Hepatocyte (in vitro differentiated cells): ENCODE data around the gene CES1. TPM values are rescaled to one million over a fixed set of nuclear protein-coding genes. Genes with fewer than 3 reads are reported as not detected.
"Not testable (repeated sequence)": the region's sequence is repeated elsewhere in the genome, so short reads cannot be mapped to it uniquely, and the experiment has no call there.

Source experiments
- DNase-seq: peaks from one replicate; pipeline ENCODE4 v3.0.0-alpha.2; 2016; ENCODE audit warnings: low spot score
- H2AFZ ChIP-seq: fragments of 200-600 bp; sonication (generic); 2 replicates; pipeline ENCODE4 v1.6.0; 2016; ENCODE audit warnings: antibody characterized with exemption, mild to moderate bottlenecking
- H3K27ac ChIP-seq: fragments of 200-600 bp; sonication (generic); 2 replicates; pipeline ENCODE4 v1.5.1; 2016; ENCODE audit warnings: mild to moderate bottlenecking
- H3K27me3 ChIP-seq: fragments of 200-600 bp; sonication (generic); 2 replicates; pipeline ENCODE4 v1.6.1; 2016
- H3K36me3 ChIP-seq: fragments of 200-600 bp; sonication (generic); replicated peaks from 2 replicates; pipeline ENCODE4 v1.5.1; 2016; ENCODE audit warnings: low read depth; ENCODE audit not compliant: insufficient read depth
- H3K4me1 ChIP-seq: fragments of 200-600 bp; sonication (generic); 2 replicates; pipeline ENCODE4 v1.5.1; 2016; ENCODE audit warnings: mild to moderate bottlenecking, moderate library complexity; ENCODE audit not compliant: insufficient read depth
- H3K4me2 ChIP-seq: fragments of 200-600 bp; sonication (generic); 2 replicates; pipeline ENCODE4 v1.6.0; 2016
- H3K4me3 ChIP-seq: fragments of 200-600 bp; sonication (generic); 2 replicates; pipeline ENCODE4 v1.5.1; 2016; ENCODE audit warnings: mild to moderate bottlenecking
- H3K79me2 ChIP-seq: fragments of 200-600 bp; sonication (generic); 2 replicates; pipeline ENCODE4 v1.6.0; 2017; ENCODE audit warnings: mild to moderate bottlenecking
- H3K9me2 ChIP-seq: fragments of 200-600 bp; sonication (generic); replicated peaks from 2 replicates; pipeline ENCODE4 v1.6.0; 2017; ENCODE audit warnings: mild to moderate bottlenecking; ENCODE audit not compliant: insufficient read depth
- H3K9me3 ChIP-seq: fragments of 200-600 bp; sonication (generic); 2 replicates; pipeline ENCODE4 v1.5.1; 2016; ENCODE audit warnings: low read depth, mild to moderate bottlenecking
- H4K20me1 ChIP-seq: fragments of 200-600 bp; sonication (generic); 2 replicates; pipeline ENCODE4 v1.6.0; 2016; ENCODE audit warnings: mild to moderate bottlenecking; ENCODE audit not compliant: insufficient read depth, poor library complexity, severe bottlenecking
- EZH2 ChIP-seq: fragments of 200-600 bp; sonication (generic); IDR thresholded peaks from 2 replicates; pipeline ENCODE4 v1.6.1; 2016; ENCODE audit warnings: antibody characterized with exemption, mild to moderate bottlenecking, borderline replicate concordance
- EZH2phosphoT487 ChIP-seq: fragments of 200-600 bp; sonication (generic); IDR thresholded peaks from one replicate; pipeline ENCODE4 v1.6.1; 2018; ENCODE audit warnings: antibody characterized with exemption, mild to moderate bottlenecking, low read depth, moderate library complexity; ENCODE audit not compliant: unreplicated experiment, severe bottlenecking
- WGBS: methylation state at CpG from one replicate; pipeline ENCODE4 v1.1.6; 2016; ENCODE audit warnings: low lambda C conversion rate; ENCODE audit errors: missing lambda C conversion rate; 5-methylcytosine and 5-hydroxymethylcytosine counted together
- polyA plus RNA-seq: library from polyadenylated mRNA; unstranded; fragments of >200 nt; fragmentation: Nextera tagmentation; extraction: Ambion mirVana; gene quantifications from 2 replicates; pipeline ENCODE4 v1.2.1, GENCODE V29; 2016
- total RNA-seq: library from RNA; depleted of rRNA; stranded (reverse); fragments of >200 nt; gene quantifications from 2 replicates; pipeline ENCODE4 v1.2.3, GENCODE V29; 2014
- TF ChIP-seq, protein P1 (sequence below): fragments of 200-600 bp; sonication (generic); IDR thresholded peaks from 2 replicates; pipeline ENCODE4 v1.5.1; 2016; ENCODE audit warnings: antibody characterized with exemption, mild to moderate bottlenecking; ENCODE audit not compliant: poor library complexity

CES1 gene
- total and polyA plus RNA-seq, 2 experiments from 2014 or later = 1.7 to 1.9 TPM

DNA sequence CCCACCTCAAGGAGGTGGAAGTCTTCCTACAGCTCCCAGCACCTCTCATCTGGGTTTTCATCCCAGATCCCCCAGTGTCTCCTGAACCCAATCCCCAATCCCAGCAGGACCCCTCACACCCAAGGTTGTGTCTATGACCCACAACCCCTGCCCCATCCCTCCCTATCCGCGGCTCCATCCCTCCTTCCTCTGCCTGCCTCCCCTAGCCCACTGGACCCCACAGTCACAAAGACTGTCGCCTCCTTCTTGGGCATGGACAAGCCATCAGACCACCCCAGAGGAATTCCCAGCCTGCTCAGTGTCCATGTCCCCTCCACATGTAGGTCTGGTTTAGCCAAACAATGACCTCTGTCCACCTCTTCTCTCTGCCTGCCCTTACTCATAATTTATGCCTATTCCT, 12.3 kb downstream of the CES1 start:
- no peaks in the 10 kb centered on the region for H3K36me3 ChIP-seq
- H3K27me3 ChIP-seq = no peaks in the 10 kb centered on the region
- TF ChIP-seq EZH2phosphoT487 (no peak), EZH2 (no peak)
- TF ChIP-seq, protein P1, sequence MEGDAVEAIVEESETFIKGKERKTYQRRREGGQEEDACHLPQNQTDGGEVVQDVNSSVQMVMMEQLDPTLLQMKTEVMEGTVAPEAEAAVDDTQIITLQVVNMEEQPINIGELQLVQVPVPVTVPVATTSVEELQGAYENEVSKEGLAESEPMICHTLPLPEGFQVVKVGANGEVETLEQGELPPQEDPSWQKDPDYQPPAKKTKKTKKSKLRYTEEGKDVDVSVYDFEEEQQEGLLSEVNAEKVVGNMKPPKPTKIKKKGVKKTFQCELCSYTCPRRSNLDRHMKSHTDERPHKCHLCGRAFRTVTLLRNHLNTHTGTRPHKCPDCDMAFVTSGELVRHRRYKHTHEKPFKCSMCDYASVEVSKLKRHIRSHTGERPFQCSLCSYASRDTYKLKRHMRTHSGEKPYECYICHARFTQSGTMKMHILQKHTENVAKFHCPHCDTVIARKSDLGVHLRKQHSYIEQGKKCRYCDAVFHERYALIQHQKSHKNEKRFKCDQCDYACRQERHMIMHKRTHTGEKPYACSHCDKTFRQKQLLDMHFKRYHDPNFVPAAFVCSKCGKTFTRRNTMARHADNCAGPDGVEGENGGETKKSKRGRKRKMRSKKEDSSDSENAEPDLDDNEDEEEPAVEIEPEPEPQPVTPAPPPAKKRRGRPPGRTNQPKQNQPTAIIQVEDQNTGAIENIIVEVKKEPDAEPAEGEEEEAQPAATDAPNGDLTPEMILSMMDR = no peak
- no peaks in the 10 kb centered on the region for H3K9me2 ChIP-seq
- no peaks in the 10 kb centered on the region for H3K9me3 ChIP-seq
- no peak for DNase-seq
- H3K27ac ChIP-seq = no peak overlapping the region
- H3K4me1 ChIP-seq = no peaks in the 10 kb centered on the region
- WGBS = 93% methylated on average over 2 of the region's 3 CpGs
- no peaks in the 10 kb centered on the region for H3K79me2 ChIP-seq
- H4K20me1 ChIP-seq = no peaks in the 10 kb centered on the region
- H3K4me2 ChIP-seq = no peak overlapping the region
- H3K4me3 ChIP-seq = no peak overlapping the region
- H2AFZ ChIP-seq = no peak overlapping the region

DNA sequence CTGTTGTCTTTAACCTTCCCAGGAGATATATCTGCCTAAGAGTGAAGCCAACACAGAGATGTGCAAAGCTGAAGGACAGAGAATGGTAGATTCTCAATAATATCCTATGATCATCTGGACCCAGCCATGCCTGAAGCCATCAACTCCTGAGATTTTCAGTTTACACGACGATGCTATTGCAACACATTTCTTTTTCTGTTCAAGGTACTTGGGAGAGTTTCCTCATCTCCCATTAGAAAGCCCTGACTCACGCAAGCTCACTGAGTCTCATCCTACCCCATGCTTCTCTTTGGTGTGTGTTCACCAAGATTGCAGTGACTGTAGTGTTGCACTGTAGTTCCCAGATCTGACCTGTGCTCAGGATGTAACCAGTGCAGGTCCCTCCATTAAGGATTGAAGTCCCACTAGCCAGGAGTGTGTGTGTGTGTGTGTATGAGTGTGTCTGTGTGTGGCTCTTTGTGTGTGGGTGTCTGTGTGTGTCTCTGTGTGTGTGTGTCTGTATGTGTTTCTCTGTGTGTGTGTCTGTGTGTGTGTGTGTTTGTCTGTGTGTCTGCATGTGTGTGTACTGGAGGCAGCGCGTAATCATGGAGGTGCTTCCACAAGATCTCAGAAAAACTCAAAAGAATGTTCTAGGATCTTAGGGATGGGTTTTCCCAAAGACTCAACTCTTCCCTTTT, 15.5 kb downstream of the CES1 start:
- Histone ChIP-seq H3K9me2 (no peaks in the 10 kb centered on the region), H3K79me2 (no peaks in the 10 kb centered on the region), H3K4me3 (no peak overlapping the region), H3K4me1 (no peaks in the 10 kb centered on the region), H3K4me2 (no peak overlapping the region), H3K36me3 (no peaks in the 10 kb centered on the region), H2AFZ (no peak overlapping the region), H4K20me1 (no peaks in the 10 kb centered on the region), H3K27ac (no peak overlapping the region), H3K27me3 (no peaks in the 10 kb centered on the region), H3K9me3 (no peaks in the 10 kb centered on the region)
- whole genome bisulfite sequencing = 91% methylated on average over 5 of the region's 5 CpGs
- TF ChIP-seq EZH2phosphoT487 (no peak), EZH2 (no peak)
- TF ChIP-seq, protein P1 = no peak
- no peak for DNase-seq

DNA sequence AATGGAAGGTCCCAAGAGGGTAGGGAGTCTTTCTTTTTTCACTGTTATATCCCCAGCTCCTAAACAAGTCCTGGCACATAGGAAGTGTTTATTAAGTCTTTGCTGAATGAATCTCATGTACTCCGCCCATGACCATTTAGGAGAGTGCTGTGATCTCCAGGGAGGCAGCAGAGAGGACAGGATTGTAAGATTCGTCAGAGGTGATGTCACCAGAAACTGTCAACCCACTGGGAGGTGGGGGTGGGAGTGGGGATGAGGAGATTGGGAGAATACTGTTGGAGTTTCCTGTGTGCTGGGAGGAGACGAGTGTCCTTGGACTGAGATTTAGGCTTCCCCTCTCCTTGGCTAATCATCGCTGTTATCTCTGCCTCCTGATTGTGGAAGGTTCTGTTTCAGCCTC, 16.7 kb downstream of the CES1 start:
- not testable (repeated sequence) for H3K27me3 ChIP-seq, H3K9me3 ChIP-seq, DNase-seq, H3K9me2 ChIP-seq, H2AFZ ChIP-seq, H4K20me1 ChIP-seq, H3K36me3 ChIP-seq, H3K4me3 ChIP-seq, H3K4me2 ChIP-seq, H3K27ac ChIP-seq, H3K79me2 ChIP-seq, H3K4me1 ChIP-seq
- 68% methylated on average over 4 of the region's 4 CpGs for WGBS

DNA sequence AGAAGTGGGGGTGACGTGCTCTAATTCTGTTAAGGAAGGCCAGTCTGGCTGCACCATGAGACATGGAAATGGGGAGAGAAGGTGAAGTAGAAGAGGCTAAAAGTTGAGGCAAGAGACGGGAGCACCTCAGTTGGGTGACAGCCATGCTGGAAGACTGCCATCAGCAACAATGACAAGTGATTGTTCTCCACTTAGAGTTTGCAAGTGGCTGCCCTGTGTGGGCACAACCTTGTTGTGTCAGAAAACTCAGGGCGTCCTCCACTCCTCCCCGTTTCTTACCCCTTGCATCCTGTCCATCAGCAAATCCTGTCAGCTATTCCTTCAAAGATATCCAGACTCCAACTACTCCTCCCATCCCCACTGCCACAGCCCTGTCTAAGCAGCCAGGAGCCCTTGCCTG, 17.6 kb downstream of the CES1 start:
- Histone ChIP-seq H3K9me2 (no peaks in the 10 kb centered on the region), H3K4me3 (no peak overlapping the region), H3K27me3 (no peaks in the 10 kb centered on the region), H4K20me1 (no peaks in the 10 kb centered on the region), H3K36me3 (no peaks in the 10 kb centered on the region), H3K4me1 (no peaks in the 10 kb centered on the region), H2AFZ (no peak overlapping the region), H3K4me2 (no peak overlapping the region), H3K79me2 (no peaks in the 10 kb centered on the region), H3K9me3 (no peaks in the 10 kb centered on the region), H3K27ac (no peak overlapping the region)
- 67% methylated on average over 4 of the region's 4 CpGs for WGBS
- TF ChIP-seq EZH2phosphoT487 (no peak), EZH2 (no peak)
- TF ChIP-seq, protein P1 = no peak
- DNase-seq = no peak

DNA sequence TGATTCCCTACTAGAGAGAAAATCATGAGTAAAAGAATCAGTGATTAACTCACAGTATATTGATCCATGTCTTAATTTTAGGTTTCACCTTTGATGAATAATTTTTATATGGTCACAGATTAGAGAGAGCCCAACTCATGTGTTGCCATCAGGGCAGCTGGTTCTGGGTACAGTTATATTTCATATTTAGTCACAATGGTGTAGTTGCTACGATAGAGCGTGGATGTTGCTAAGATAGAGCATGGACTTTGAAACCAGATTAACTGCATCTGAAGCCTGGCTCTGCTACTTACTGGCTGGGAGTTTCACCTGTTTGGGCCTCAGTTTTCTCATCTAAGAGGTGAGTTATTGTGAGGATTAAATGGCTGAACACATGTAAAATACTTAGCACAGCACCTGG, 18.7 kb downstream of the CES1 start:
- not testable (repeated sequence) for H3K4me3 ChIP-seq, H4K20me1 ChIP-seq, H3K4me1 ChIP-seq, H3K9me3 ChIP-seq, H3K9me2 ChIP-seq, H2AFZ ChIP-seq, H3K27ac ChIP-seq, DNase-seq, H3K27me3 ChIP-seq, H3K79me2 ChIP-seq, H3K36me3 ChIP-seq, H3K4me2 ChIP-seq
- 35% methylated on average over 2 of the region's 2 CpGs for WGBS

DNA sequence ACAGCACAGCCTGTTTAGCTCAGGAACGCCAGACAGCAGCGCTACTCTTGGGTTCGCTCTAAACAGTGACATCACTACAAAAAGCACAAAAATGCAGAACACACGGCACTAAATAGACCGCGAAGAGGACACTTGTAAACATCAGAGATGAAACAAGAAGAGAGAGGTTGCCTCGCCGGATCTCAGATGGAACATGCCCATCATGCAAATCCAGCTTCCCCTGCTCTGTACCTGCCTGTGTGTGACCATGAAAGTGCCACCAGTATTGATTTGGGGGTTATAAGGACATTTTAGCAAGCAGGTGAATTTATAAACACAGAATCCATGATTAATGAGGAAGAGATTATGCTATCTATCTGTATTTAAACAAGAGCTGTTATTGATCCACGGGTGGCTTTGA, 19.2 kb downstream of the CES1 start:
- DNase-seq, H3K27me3 ChIP-seq, H3K27ac ChIP-seq, H2AFZ ChIP-seq, H3K4me2 ChIP-seq, H3K4me3 ChIP-seq, H4K20me1 ChIP-seq, H3K9me3 ChIP-seq, H3K79me2 ChIP-seq, H3K9me2 ChIP-seq, H3K4me1 ChIP-seq, H3K36me3 ChIP-seq: not testable (repeated sequence)
- WGBS = 82% methylated on average over 7 of the region's 9 CpGs
